ENCODE results near the gene ARRB2.

The ARRB2 gene

GRCh38 chr17:4728124-4728523, 17.7 kb downstream of the ARRB2 start:
- no peak for DNase-seq (ENCODE audit: low read depth)

- DNase-seq (ENCODE audit: low read depth): no peak
These were observed 22.7 kb downstream of the ARRB2 start for GRCh38 chr17:4733073-4733531.

GRCh38 chr17:4734857-4735475, 24.5 kb downstream of the ARRB2 start:
- DNase-seq (ENCODE audit: low read depth): no peak

- DNase-seq (ENCODE audit: low read depth): no peak
These were observed 25.6 kb downstream of the ARRB2 start for GRCh38 chr17:4735876-4736651.

- DNase-seq (ENCODE audit: low read depth): no peak
These were observed 28.0 kb downstream of the ARRB2 start for GRCh38 chr17:4738136-4739121.

GRCh38 chr17:4739122-4740024, 28.9 kb downstream of the ARRB2 start, which contains the start of the genes CXCL16 and ZMYND15:
Gene CXCL16, minus strand, starts transcription at chr17:4739928. Its CDS starts 589 bp downstream, at chr17:4739339.
Gene ZMYND15, plus strand, starts transcription at chr17:4739833. Its CDS starts 716 bp downstream, at chr17:4740549.
- DNase-seq (ENCODE audit: low read depth): peak; percentile 13

GRCh38 chr17:4740025-4740351, 29.6 kb downstream of the ARRB2 start:
- DNase-seq (ENCODE audit: low read depth): no peak

- no peak for DNase-seq (ENCODE audit: low read depth)
These were observed 30.2 kb downstream of the ARRB2 start for GRCh38 chr17:4740584-4740983.

- no peak for DNase-seq (ENCODE audit: low read depth)
These were observed 31.1 kb downstream of the ARRB2 start for GRCh38 chr17:4741544-4741943.

- no peak for DNase-seq (ENCODE audit: low read depth)
These were observed 31.7 kb downstream of the ARRB2 start for GRCh38 chr17:4742133-4742532.

GRCh38 chr17:4742629-4743028, 32.2 kb downstream of the ARRB2 start:
- no peak for DNase-seq (ENCODE audit: low read depth)

GRCh38 chr17:4743216-4743615, 32.8 kb downstream of the ARRB2 start:
- DNase-seq (ENCODE audit: low read depth): no peak

- no peak for DNase-seq (ENCODE audit: low read depth)
These were observed 33.5 kb downstream of the ARRB2 start for GRCh38 chr17:4743898-4744297.

GRCh38 chr17:4744999-4745969, 34.9 kb downstream of the ARRB2 start:
- no peak for DNase-seq (ENCODE audit: low read depth)

- DNase-seq (ENCODE audit: low read depth): no peak
These were observed 37.4 kb downstream of the ARRB2 start for GRCh38 chr17:4747847-4748246.

GRCh38 chr17:4748686-4749085, 38.3 kb downstream of the ARRB2 start:
- DNase-seq (ENCODE audit: low read depth): no peak

GRCh38 chr17:4750606-4751005, 40.2 kb downstream of the ARRB2 start:
- DNase-seq (ENCODE audit: low read depth): no peak

- DNase-seq (ENCODE audit: low read depth): peak; percentile 9
These were observed 41.5 kb downstream of the ARRB2 start for GRCh38 chr17:4751932-4752331.

- DNase-seq (ENCODE audit: low read depth): no peak
These were observed 43.0 kb downstream of the ARRB2 start for GRCh38 chr17:4753392-4753791.

GRCh38 chr17:4759776-4760236, 49.4 kb downstream of the ARRB2 start:
- DNase-seq (ENCODE audit: low read depth): no peak
